T47D (cell line): ENCODE measurements around the gene CCDC174.
"Not testable (repeated sequence)": the region's sequence is repeated elsewhere in the genome, so short reads cannot be mapped to it uniquely, and the experiment has no call there.

Source experiments
- DNase-seq, 2 experiments: peaks; one replicate each; pipeline versions ENCODE4 v3.0.0 to v3.0.0-alpha.2; 2011 to 2012; ENCODE audit warnings: low read depth in 1 of 2, low spot score in 1 of 2
- JUND ChIP-seq: IDR thresholded peaks from 2 replicates; pipeline ENCODE4 v1.6.1; 2012; ENCODE audit warnings: low read depth
- in situ Hi-C: cut with HindIII; loops from 2 replicates; pipeline ENCODE4 v1.10.0; 2016; ENCODE audit warnings: low sequenced_read_pairs, low pct_unique_long_range_greater_than_20kb

CCDC174 gene

DNA sequence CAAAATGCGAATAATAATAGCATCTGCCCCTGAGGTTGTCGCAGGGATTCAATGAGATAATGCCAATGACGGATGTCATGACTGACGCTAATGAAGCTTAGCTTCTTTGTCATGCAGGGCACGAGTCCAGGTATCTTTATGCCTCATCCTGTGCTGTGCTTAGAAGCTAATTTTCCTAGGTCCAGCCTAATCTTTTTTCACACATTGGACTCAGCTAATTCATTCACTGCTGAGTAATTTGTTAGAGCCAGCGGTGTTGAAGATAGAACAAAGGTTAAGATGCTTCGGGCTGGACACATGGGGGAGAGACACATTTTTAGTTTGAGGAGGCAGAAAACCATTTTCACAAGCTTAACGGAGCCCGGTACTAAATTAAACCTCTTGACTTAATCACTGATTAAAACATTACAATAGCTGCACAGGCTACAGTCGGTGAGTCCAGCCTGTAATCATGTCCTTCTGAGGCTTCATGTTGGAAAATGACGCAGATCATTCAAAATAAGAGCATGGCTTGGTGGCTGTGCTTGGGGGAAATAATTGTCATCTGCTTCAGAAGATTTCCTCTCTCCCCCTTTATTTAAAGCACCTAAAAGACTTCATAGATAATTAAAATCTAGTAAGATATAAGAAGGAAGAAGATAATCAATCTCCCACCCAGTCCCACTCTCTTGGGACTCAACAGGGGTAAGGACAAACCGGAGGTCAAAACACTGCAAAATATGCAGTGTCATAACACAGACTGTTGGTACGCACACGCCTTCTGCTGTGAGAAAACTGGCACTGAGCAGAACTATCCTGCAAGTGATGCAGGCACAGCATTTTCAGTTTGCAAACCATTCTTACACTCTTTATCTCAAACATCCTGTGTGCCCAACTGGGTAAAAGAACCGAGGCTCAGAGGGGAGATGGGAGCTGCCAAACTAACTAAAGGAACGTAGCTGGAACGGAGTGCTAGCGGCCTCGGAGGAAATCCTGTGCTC is 3.3 kb upstream of the CCDC174 start:
- no peak for TF ChIP-seq JUND
- in situ Hi-C loops = no loop called here
- DNase-seq = no peak

DNA sequence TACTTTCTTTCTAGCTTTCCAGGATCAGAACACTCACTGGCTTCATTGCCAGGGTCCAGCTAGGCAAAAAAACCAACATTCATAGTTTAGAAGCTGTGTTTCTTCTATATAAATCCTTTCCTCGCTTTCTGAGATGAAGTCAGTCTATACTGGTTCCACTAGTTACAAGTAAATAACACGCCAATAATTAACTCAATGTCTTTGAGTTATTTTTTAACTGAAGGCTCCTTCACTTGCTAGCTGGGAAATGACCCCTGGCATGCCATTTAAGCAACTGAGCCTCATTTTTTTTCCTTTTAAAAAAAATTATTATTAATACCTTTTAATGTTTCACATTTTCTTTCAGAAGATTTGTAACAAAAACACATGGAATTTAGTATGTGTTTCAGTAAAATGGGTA is 2.1 kb upstream of the CCDC174 start:
- no peak for DNase-seq
- TF ChIP-seq JUND = no peak
- in situ Hi-C loops = no loop called here

DNA sequence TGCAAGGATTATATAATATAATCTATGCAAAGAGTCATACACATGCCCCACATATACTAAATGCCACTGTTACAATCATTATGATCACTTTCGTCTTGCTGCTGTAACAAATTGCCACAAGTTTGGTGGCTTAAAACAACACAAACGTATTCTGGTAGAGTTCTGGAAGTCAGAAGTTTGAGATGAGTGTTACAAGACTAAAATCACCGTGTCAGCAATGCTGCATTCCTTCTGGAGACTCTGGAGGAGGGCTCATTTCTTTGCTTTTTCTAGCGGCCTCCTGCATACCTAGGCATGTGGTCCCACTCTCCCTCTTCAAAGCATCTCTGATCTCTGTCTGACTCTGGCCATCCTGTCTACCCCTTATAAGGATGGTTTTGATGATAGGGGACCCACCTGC is 1.4 kb upstream of the CCDC174 start:
- DNase-seq = no peak
- TF ChIP-seq JUND = no peak
- in situ Hi-C loops = no loop called here

DNA sequence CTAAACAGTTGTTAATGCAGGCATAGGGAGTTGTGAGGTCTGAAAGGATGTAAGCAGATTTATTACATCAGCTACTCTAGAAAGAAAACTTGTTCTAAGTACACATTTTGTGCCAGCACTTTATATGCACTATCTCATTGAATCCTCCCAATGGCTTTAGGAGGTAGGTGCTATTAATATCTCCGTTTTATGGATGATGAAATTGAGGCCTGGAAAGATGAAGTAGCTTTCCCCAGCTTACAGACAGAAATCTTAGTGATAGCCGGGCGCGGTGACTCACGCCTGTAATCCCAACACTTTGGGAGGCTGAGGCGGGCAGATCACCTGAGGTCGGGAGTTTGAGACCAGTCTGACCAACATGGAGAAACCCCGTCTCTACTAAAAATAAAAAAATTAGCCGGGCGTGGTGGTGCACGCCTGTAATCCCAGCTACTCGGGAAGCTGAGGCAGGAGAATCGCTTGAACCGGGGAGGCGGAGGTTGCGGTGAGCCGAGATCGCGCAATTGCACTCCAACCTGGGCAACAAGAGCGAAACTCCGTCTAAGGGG is 872 bp downstream of the CCDC174 start:
- DNase-seq, in situ Hi-C loops: not testable (repeated sequence)

DNA sequence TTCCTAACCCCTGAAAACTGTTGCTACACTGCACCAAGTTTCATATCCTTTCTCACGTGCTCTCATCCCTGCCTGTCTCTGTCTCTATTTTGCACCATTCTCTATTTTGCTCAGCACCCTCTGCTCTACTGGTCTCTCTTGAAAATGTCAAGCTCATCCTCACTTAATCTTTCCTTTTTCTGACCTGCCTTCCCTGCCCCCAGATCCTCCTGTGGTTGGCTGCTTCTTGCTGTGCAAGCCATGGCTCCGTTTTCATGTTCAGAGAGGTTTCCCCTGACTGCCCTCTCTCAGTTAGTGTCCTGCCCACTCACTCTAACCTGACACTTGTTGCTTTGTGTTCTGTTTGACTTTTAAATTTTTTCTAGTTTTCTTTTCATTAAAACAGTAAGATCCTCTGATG is 6.0 kb downstream of the CCDC174 start:
- in situ Hi-C loops = no loop called here
- TF ChIP-seq JUND = no peak
- DNase-seq = no peak

DNA sequence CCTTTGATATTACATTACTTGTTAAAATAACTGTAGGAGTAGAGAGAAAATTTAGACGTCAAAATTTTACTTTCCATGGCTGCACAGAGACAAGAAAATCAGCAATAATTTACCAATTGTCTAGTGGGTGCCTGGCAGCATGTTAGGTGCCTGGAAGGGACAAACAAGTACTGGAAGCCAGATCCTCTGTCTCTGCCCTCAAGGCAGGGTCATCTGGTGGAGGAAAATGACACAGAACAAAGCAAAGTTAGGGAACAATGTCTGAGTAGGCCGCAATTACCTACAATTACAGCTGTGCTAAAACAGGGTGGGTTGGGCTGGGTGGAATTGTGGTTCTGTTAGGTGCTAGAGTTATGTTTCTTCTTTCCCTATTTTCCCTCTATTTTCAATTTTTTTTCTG is 7.4 kb downstream of the CCDC174 start:
- in situ Hi-C loops = no loop called here
- TF ChIP-seq JUND = no peak

DNA sequence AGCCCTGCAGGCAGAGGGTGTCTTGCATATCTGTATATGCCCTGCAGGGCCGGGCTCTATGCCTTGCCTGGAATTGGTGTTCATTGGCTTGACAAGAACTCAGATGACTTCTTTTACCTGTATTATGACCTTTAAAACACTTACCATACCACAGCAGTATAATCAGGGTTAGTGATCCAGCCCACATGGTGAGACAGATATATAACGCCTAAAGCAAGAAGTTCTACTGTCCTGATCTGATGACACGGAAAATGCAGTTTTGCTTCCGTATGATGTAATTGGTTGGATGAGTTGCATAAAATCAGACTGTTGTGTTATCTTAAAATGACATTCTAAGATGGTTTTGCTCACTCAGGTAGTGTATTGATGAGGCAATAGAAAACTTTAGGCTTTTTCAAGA is 9.4 kb downstream of the CCDC174 start:
- DNase-seq = no peak
- in situ Hi-C loops = no loop called here
- no peak for TF ChIP-seq JUND

More for the DNA sequence above, 7.4 kb downstream of the CCDC174 start:
- DNase-seq = no peak

DNA sequence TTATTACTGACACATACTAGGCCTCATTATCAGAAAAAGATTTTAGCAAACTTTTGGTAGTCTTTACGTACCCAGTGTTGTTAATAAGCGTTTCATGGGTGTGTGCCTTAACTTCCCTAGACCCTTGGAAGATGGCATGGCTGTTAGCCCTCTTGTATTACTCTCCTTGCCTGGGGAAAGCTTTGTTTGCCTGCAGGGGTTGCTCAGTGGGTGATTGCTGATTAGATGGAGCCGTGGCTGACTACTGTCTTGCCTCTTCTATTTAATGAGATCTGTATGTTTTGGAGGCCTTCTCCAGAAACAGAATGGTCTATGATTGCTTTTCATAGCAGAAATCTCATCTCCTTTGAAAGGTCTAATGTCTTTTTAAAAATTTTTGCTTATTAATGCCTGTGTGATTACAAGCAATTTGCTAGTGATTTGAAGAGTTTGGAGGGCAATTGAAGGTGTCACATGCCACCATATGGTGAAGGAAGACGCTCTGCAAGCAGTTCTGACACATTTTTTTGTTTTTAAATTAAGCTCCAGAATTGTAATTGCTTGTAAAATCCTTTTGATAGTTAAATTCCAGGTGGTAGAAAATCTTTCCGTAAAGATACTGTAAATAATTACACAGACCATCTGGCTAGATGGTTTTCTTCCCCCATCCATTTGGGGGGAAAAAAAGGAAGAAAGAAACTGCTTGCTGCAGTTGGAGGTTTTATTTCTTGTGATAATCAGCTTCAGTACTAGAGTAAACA is 12.0 kb downstream of the CCDC174 start:
- TF ChIP-seq JUND = no peak
- in situ Hi-C loops = no loop called here
- no peak for DNase-seq

DNA sequence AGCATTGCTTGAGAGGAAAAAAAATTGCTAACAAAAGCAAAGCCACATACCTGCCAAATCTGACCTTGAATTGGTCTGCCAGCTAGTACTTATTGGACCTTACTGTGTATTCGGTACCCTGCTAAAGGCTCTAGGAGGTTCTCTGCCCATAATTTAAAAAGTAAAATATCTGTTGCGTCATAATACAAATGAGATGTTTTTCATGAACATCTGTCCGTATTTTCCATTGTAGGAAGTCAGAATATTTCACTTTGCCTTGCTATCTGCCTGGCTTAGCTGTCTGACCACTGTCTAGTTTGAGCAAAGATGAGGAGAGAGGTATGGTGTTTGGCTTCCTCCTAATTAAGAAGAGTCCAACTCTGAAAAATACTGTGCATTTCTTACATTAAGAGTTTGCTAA is 12.6 kb downstream of the CCDC174 start:
- no peak for DNase-seq
- no peak for TF ChIP-seq JUND
- in situ Hi-C loops = no loop called here

DNA sequence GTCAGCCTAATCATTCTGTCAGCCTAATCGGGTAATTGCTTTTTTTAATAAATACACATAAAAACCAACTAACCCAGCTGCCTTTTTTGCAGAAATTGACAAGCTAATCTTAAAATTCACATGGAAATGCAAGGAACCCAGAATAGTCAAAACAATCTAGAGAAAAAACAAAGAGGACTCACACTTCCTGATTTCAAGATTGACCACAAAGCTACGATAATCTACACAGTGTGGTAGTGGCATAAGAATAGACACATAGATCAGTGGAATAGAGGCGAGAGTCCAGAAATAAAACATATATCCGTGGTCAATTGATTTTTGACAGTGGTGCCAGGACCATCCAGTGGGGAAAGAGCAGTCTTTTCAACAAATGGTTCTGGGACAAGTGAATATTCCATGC is 21.0 kb downstream of the CCDC174 start:
- no peak for DNase-seq
- in situ Hi-C loops = no loop called here
- TF ChIP-seq JUND = no peak

DNA sequence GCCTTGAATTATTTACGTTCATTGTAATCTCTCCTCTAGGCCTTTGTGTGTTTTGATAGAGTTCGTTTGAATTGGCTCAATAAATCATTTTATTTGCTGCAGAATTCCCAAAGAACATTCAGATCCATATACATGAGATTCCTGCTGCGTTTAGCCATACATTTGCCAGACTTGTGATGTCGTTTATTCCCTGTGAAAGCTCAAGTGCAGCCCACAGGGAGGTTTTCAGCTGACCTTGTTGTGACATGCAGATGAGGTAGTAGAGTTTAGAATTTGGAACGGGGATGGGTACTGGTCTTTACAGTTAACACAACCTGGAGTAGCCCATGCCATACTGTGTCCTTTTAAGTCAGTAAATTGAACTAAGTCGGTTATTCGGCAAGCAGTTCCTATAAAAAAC is 23.3 kb downstream of the CCDC174 start, which contains the start of gene C3orf20:
TSS of gene C3orf20 (plus strand) at position 301 of the 400 bp plus-strand sequence. CDS start 7,573 bp downstream, outside the sequence.
- in situ Hi-C loops = no loop called here
- no peak for DNase-seq
- TF ChIP-seq JUND = no peak

DNA sequence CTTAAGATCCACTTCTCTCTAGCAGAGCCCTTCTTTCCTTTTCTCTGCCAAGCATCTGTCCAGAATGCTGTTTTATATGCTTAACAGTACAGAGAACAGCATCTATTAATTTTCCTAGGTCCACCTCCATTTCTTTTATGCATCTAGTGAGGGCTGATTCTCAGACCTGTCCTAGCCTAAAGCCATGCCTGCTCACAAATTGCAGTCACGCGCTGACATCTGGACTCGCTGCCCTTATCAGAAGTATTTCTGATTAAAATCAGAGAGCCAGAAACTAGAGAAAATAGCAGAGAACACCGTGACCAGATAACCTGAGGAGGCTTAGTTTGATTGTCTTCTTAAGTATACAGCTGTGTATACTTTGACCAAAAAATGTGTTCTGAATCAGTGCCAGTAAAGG is 25.3 kb downstream of the CCDC174 start:
- no peak for TF ChIP-seq JUND
- in situ Hi-C loops = no loop called here
- DNase-seq = no peak
